Liver (tissue), 3 donors: Measurements from ENCODE around the gene NELL1.

Experiments used
- EGR1 ChIP-seq, 2 donors: IDR thresholded peaks; 2 replicates each; pipeline ENCODE4 v1.6.1; 2016 to 2018; ENCODE audit warnings: antibody characterized with exemption in 2 of 2, low read depth in 2 of 2
- GABPA ChIP-seq, 2 donors: IDR thresholded peaks in 1 of 2; conservative IDR thresholded peaks in 1 of 2; 2 replicates each; pipeline ENCODE4 v1.6.1; 2016; ENCODE audit warnings: antibody characterized with exemption in 2 of 2, mild to moderate bottlenecking in 1 of 2, moderate library complexity in 1 of 2
- JUND ChIP-seq, 2 donors: IDR thresholded peaks; 2 replicates each; pipeline ENCODE4 v1.6.1; 2016; ENCODE audit warnings: antibody characterized with exemption in 2 of 2
- RAD21 ChIP-seq, 2 donors: IDR thresholded peaks; 2 replicates each; pipeline ENCODE4 v1.6.1; 2016; ENCODE audit warnings: antibody characterized with exemption in 2 of 2, mild to moderate bottlenecking in 2 of 2
- RXRA ChIP-seq, 2 donors: IDR thresholded peaks; 2 replicates each; pipeline ENCODE4 v1.6.1; 2017 to 2018; ENCODE audit warnings: antibody characterized with exemption in 2 of 2, mild to moderate bottlenecking in 1 of 2
- SP1 ChIP-seq: IDR thresholded peaks from 2 replicates; pipeline ENCODE4 v1.6.1; 2018; ENCODE audit warnings: antibody characterized with exemption, mild to moderate bottlenecking
- TAF1 ChIP-seq: conservative IDR thresholded peaks from 2 replicates; pipeline ENCODE4 v1.6.1; 2016; ENCODE audit warnings: antibody characterized with exemption, mild to moderate bottlenecking
- YY1 ChIP-seq: IDR thresholded peaks from 2 replicates; pipeline ENCODE4 v1.6.1; 2016; ENCODE audit warnings: antibody characterized with exemption, mild to moderate bottlenecking
- TF ChIP-seq, protein P1 (sequence below): fragments of 150-350 bp; IDR thresholded peaks from 2 replicates; pipeline ENCODE4 v1.5.1; 2017; ENCODE audit warnings: improper control_type of control experiment, low read depth, low read length; ENCODE audit not compliant: missing input control
- TF ChIP-seq, protein P2 (sequence below): IDR thresholded peaks from 2 replicates; pipeline ENCODE4 v1.6.1; 2016; ENCODE audit warnings: antibody characterized with exemption
- TF ChIP-seq, protein P3 (sequence below): IDR thresholded peaks from 2 replicates; pipeline ENCODE4 v1.6.1; 2016; ENCODE audit warnings: antibody characterized with exemption
- TF ChIP-seq, protein P4 (sequence below): IDR thresholded peaks from 2 replicates; pipeline ENCODE4 v1.6.1; 2016; ENCODE audit warnings: antibody characterized with exemption
- TF ChIP-seq, protein P5 (sequence below): IDR thresholded peaks from 2 replicates; pipeline ENCODE4 v1.6.1; 2016; ENCODE audit warnings: antibody characterized with exemption, mild to moderate bottlenecking
- donor health status: healthy.
- donor health status: healthy.

DNA sequence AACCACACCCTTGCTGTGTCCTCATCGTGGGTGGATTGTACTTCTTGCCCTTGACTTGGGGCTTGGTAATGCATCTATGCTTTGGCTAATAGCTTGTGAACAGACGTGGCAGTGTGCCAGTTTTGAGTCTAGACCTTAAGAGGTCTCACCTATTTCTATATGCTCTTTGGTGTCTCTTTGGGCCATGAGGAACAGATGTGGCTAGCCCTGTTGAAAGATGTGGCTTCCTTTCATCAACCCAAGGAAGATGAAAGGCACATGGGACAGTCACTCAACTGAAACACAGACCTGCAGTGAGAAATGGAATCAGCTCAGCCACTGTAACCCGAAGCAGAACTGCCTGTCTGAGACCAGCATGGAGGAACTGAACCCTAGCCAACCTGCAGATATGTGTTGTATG is 7.9 kb upstream of the NELL1 start:
- TF ChIP-seq TAF1 (no peak), RAD21 (IDR thresholded peaks at IDR 0.05) (no peak), YY1 (no peak), EGR1 (IDR thresholded peaks at IDR 0.05; ENCODE audit: low read depth in 2 of 2) (no peak), SP1 (no peak), GABPA (IDR thresholded peaks at IDR 0.05 in 1 of 2, conservative IDR thresholded peaks at IDR 0.05 in 1 of 2) (no peak), JUND (IDR thresholded peaks at IDR 0.05) (no peak), RXRA (IDR thresholded peaks at IDR 0.05) (no peak)
- TF ChIP-seq, protein P1, sequence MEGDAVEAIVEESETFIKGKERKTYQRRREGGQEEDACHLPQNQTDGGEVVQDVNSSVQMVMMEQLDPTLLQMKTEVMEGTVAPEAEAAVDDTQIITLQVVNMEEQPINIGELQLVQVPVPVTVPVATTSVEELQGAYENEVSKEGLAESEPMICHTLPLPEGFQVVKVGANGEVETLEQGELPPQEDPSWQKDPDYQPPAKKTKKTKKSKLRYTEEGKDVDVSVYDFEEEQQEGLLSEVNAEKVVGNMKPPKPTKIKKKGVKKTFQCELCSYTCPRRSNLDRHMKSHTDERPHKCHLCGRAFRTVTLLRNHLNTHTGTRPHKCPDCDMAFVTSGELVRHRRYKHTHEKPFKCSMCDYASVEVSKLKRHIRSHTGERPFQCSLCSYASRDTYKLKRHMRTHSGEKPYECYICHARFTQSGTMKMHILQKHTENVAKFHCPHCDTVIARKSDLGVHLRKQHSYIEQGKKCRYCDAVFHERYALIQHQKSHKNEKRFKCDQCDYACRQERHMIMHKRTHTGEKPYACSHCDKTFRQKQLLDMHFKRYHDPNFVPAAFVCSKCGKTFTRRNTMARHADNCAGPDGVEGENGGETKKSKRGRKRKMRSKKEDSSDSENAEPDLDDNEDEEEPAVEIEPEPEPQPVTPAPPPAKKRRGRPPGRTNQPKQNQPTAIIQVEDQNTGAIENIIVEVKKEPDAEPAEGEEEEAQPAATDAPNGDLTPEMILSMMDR: no peak
- TF ChIP-seq, protein P2, sequence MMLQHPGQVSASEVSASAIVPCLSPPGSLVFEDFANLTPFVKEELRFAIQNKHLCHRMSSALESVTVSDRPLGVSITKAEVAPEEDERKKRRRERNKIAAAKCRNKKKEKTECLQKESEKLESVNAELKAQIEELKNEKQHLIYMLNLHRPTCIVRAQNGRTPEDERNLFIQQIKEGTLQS: no peak
- TF ChIP-seq, protein P3, sequence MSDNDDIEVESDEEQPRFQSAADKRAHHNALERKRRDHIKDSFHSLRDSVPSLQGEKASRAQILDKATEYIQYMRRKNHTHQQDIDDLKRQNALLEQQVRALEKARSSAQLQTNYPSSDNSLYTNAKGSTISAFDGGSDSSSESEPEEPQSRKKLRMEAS: no peak
- TF ChIP-seq, protein P4, sequence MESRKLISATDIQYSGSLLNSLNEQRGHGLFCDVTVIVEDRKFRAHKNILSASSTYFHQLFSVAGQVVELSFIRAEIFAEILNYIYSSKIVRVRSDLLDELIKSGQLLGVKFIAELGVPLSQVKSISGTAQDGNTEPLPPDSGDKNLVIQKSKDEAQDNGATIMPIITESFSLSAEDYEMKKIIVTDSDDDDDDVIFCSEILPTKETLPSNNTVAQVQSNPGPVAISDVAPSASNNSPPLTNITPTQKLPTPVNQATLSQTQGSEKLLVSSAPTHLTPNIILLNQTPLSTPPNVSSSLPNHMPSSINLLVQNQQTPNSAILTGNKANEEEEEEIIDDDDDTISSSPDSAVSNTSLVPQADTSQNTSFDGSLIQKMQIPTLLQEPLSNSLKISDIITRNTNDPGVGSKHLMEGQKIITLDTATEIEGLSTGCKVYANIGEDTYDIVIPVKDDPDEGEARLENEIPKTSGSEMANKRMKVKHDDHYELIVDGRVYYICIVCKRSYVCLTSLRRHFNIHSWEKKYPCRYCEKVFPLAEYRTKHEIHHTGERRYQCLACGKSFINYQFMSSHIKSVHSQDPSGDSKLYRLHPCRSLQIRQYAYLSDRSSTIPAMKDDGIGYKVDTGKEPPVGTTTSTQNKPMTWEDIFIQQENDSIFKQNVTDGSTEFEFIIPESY: no peak
- TF ChIP-seq, protein P5, sequence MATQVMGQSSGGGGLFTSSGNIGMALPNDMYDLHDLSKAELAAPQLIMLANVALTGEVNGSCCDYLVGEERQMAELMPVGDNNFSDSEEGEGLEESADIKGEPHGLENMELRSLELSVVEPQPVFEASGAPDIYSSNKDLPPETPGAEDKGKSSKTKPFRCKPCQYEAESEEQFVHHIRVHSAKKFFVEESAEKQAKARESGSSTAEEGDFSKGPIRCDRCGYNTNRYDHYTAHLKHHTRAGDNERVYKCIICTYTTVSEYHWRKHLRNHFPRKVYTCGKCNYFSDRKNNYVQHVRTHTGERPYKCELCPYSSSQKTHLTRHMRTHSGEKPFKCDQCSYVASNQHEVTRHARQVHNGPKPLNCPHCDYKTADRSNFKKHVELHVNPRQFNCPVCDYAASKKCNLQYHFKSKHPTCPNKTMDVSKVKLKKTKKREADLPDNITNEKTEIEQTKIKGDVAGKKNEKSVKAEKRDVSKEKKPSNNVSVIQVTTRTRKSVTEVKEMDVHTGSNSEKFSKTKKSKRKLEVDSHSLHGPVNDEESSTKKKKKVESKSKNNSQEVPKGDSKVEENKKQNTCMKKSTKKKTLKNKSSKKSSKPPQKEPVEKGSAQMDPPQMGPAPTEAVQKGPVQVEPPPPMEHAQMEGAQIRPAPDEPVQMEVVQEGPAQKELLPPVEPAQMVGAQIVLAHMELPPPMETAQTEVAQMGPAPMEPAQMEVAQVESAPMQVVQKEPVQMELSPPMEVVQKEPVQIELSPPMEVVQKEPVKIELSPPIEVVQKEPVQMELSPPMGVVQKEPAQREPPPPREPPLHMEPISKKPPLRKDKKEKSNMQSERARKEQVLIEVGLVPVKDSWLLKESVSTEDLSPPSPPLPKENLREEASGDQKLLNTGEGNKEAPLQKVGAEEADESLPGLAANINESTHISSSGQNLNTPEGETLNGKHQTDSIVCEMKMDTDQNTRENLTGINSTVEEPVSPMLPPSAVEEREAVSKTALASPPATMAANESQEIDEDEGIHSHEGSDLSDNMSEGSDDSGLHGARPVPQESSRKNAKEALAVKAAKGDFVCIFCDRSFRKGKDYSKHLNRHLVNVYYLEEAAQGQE: no peak
